HG02571 (cell line): ENCODE measurements around the gene TOPAZ1.

ENCODE experiments used
- ATAC-seq: cut with Tn5 transposase; IDR thresholded peaks from one replicate; pipeline ENCODE4 v1.9.1; 2021; ENCODE audit warnings: mild to moderate bottlenecking, moderate library complexity; ENCODE audit not compliant: unreplicated experiment

TOPAZ1 gene

GRCh38 chr3:44241706-44242105, at the start of gene TOPAZ1:
TSS of gene TOPAZ1 (plus strand) at chr3:44241886. CDS start at chr3:44242054, 168 bp downstream.
- ATAC-seq = no peak

GRCh38 chr3:44198284-44199269, 43.1 kb upstream of the TOPAZ1 start:
- peak; percentile 62 for ATAC-seq

GRCh38 chr3:44206261-44206660, 35.4 kb upstream of the TOPAZ1 start:
- ATAC-seq = no peak

- ATAC-seq = no peak
Measured at GRCh38 chr3:44206862-44207652, 34.6 kb upstream of the TOPAZ1 start.

DNA sequence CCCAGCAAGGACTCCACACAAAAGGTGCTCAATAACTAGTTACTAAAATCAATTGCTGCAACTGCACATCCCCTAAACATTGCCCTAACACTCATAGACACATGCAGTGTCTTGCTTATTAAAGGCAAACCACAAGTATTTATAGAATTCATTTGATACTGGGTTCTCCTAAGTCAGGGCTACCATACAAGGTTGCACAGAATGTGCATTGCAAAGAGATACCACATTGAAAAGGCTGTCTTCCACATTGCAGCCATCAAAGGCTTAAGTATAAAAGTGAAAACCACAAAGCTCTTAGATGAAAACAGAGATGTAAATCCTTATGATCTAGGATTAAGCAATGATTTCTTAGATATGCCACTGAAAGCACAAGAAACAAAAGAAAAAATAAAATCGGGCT, 33.6 kb upstream of the TOPAZ1 start:
- ATAC-seq = no peak

- ATAC-seq = no peak
Measured at GRCh38 chr3:44208568-44208967, 33.1 kb upstream of the TOPAZ1 start.

- ATAC-seq = no peak
Measured at GRCh38 chr3:44210967-44211366, 30.7 kb upstream of the TOPAZ1 start.

DNA sequence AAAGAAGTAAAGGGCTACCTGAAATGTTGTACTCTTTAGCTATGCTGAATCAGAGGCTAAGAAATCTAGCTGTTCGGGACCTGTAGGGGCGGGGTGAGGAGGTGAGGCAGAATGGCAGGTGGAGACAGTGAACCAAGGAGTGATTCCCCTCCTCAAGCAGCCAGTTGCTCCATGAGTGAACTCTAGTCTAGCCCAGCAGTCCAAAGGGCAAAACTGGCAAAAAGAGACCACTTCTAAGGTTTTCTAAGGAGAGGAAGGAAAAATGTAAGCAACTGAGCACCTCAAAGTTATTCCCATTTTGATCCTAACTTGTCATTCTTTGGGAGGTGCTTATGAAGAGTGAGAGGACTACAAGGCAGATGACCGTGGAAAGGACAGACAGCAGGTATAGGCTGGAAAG, 19.3 kb upstream of the TOPAZ1 start:
- no peak for ATAC-seq

GRCh38 chr3:44223299-44223698, 18.4 kb upstream of the TOPAZ1 start:
- no peak for ATAC-seq

DNA sequence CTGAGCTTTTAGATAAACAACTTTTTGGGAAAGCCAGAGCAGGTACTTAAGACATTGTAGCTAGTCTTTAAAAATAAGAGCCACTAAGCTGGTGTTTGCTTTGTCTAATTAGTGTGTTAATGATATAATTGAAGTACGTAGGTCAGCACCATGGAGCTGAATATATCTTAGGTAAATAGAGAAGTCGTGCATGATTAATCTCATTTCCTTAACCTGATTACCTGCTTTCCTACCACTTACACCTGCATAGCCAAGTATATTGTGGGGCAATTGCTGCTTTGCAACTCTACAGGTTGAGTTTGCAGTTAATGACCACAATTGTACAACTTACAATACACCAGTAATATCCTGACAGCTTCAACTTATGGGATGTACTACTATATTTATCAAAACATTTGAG, 17.6 kb upstream of the TOPAZ1 start:
- ATAC-seq = no peak

DNA sequence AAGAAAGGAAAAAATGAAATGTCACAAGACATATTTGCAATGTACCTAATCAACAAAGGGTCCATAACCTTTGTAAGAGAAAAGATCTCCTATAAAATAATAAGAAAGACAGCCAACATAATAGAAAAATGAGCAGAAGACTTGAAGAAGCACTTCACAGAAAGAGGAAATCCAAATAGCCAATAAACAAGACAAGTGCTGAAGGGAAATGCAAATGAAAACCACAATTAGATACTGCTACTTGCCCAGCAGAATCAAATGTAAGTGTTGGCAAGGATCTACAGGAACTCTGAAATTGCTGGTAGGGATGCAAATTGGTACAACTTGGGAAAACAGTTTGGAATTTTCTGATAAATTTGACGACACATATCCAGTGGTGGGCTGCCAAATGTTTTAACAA, 15.1 kb upstream of the TOPAZ1 start:
- no peak for ATAC-seq

- no peak for ATAC-seq
Measured at GRCh38 chr3:44227632-44228031, 14.1 kb upstream of the TOPAZ1 start.

GRCh38 chr3:44228900-44229299, 12.8 kb upstream of the TOPAZ1 start:
- ATAC-seq = no peak

GRCh38 chr3:44232407-44232806, 9.3 kb upstream of the TOPAZ1 start:
- no peak for ATAC-seq

- ATAC-seq = no peak
Measured at GRCh38 chr3:44234648-44235268, 6.9 kb upstream of the TOPAZ1 start.

- no peak for ATAC-seq
Measured at GRCh38 chr3:44235604-44236484, 5.8 kb upstream of the TOPAZ1 start.

GRCh38 chr3:44236485-44236908, 5.2 kb upstream of the TOPAZ1 start:
- no peak for ATAC-seq

- ATAC-seq = no peak
Measured at GRCh38 chr3:44237161-44237560, 4.5 kb upstream of the TOPAZ1 start.

DNA sequence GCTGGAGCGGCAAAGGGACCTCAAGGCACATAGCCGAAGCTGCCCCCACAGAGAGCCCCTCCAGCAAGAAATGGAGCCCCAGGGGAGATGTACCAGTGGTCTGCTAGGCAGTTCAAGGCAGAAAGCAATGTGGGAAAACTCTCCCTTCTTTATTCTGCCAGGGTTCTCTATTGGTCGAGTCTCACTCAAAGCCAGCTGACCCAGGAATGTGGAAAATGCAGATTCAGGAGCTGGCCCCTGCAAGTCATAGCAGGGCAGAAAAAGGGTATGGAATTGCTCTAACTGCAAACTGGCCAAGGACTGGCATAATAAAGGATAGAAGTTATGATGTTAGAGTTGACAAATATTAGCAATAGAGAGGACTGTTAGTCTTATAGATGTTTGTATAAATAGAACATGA, 4.0 kb upstream of the TOPAZ1 start:
- no peak for ATAC-seq

- no peak for ATAC-seq
Measured at GRCh38 chr3:44238889-44239288, 2.8 kb upstream of the TOPAZ1 start.
